Activated CD4-positive, alpha-beta T cell treated with anti-CD3 and anti-CD28 coated beads, Interleukin-2, amount 10 ng/mL, durations not matched to agents 7 days and 5 days (primary cell): ENCODE data around the gene PLAGL1. TPM values are rescaled to one million over a fixed set of nuclear protein-coding genes. Genes with fewer than 3 reads are reported as not detected.
A peak's percentile ranks its signal among the peaks of the same experiment; 100 is the strongest.

Experiments used
- CTCF ChIA-PET: fragments of 350-600 bp; sonication (Branson Sonifier 250); formaldehyde crosslinking; loops from one replicate; lab custom pipeline; 2021; ENCODE audit warnings: antibody characterized with exemption; lab: Charles Lee
- POLR2A ChIA-PET: fragments of 350-600 bp; sonication (Branson Sonifier 250); formaldehyde crosslinking; loops from one replicate; lab custom pipeline; 2021; ENCODE audit warnings: antibody characterized with exemption; lab: Charles Lee
- DNase-seq: peaks from one replicate; pipeline ENCODE4 v3.0.0-alpha.2; 2020
- H3K27ac Mint-ChIP-seq: one replicate; pipeline ENCODE4 v1.8.0; 2021; ENCODE audit warnings: mild to moderate bottlenecking, moderate library complexity, mixed read lengths
- H3K27me3 Mint-ChIP-seq: one replicate; pipeline ENCODE4 v1.8.0; 2021; ENCODE audit warnings: mixed read lengths
- H3K36me3 Mint-ChIP-seq: one replicate; pipeline ENCODE4 v1.8.0; 2021; ENCODE audit warnings: low read depth, mixed read lengths
- H3K4me1 Mint-ChIP-seq: one replicate; pipeline ENCODE4 v1.8.0; 2021; ENCODE audit warnings: mixed read lengths
- H3K4me3 Mint-ChIP-seq: one replicate; pipeline ENCODE4 v1.8.0; 2021; ENCODE audit warnings: mild to moderate bottlenecking, moderate library complexity, mixed read lengths
- H3K9me3 Mint-ChIP-seq: one replicate; pipeline ENCODE4 v1.8.0; 2021; ENCODE audit warnings: mixed read lengths
- total RNA-seq, 2 experiments: library from RNA; stranded (reverse); gene quantifications; one replicate each; pipeline ENCODE4 v1.2.3, GENCODE V29; 2021

Gene PLAGL1
- total RNA-seq, 2 experiments from 2014 or later = 4.5 to 5.7 TPM

DNA sequence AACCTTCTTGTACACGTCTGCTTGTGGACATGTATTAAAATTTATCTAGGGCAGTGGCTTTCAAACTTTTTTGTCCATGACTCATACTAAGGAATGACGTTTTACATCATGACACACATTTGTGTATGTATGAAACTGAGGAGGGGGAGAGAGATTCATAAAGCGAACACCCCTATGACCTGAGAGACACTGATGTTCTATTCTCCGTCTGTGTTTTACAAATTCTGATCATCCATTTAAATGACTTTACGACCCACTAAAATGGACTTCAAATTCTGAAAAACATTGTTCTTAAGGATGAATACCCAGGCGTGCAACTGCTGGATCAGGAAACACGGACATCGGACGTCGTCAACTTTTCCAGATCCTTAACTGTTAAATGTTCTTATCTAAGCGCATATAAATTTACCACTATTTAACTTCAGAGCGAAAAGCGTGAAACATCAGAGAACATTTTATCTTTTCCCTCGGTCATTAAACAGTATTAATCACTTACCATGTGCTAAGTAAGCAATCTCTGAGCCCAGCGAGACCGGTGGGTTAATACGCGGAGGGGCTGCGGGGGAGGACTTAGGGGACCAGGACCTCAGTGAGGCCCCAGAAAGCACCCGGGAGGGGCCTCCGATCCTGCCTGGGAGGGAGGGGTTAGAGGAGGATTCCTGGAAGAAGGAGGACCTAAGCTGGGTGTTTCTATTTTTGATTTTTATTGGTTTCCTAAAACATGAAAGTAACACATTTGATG lies 1.2 kb downstream of the PLAGL1 start:
- peaks cover 41% of the 10 kb centered on the region for H3K27me3 Mint-ChIP-seq
- H3K36me3 Mint-ChIP-seq = no peaks in the 10 kb centered on the region
- POLR2A ChIA-PET = no interaction called here
- H3K27ac Mint-ChIP-seq = no peak overlapping the region
- H3K9me3 Mint-ChIP-seq = peaks cover 3% of the 10 kb centered on the region
- H3K4me1 Mint-ChIP-seq = peaks cover 7% of the 10 kb centered on the region
- H3K4me3 Mint-ChIP-seq = peak overlapping the region; percentile 67
- CTCF ChIA-PET = no interaction called here
- DNase-seq = no peak

DNA sequence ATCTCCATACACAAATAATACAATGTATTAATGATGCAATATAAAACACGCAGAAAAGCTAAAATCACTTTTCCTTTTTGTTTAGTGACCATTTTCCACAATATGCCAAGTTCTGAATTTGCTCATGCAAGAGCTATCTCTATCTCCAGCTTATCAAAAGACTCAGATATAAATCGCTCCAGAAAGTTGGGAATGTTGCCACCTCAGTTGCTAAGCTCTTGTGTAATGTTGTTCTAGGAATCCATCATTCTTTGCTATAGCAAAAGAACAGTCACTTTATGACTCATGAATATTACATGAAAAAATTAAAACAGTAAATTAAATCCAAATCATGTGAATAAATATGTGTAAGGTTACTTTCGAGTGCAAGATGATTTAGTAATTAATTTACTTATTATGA lies 8.7 kb downstream of the PLAGL1 start:
- Mint-ChIP-seq H3K9me3 (peaks cover 5% of the 10 kb centered on the region), H3K27me3 (peaks cover 3% of the 10 kb centered on the region), H3K36me3 (no peaks in the 10 kb centered on the region), H3K4me1 (no peaks in the 10 kb centered on the region), H3K27ac (no peak overlapping the region), H3K4me3 (no peak overlapping the region)
- no peak for DNase-seq
- ChIA-PET CTCF (no interaction called here), POLR2A (no interaction called here)

DNA sequence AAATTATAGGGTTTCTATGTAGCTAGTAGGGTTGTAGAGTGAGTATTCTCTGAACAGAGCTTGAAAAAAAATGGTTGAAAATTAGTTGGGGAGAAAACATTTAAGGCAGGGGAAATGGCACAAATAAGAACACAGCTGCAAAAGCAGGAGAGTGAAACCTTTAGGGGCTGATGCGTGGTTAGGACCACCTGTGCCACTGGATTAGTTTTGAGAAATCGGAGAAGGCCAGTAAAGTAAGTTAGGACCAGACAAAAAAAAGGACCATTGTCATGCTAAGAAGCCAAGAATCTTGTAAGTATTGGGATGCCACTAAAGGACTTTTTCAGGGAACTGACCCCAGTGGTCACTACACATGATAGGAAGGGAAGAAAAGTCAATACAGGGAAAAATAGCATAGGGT lies 9.4 kb downstream of the PLAGL1 start:
- no peak overlapping the region for H3K27ac Mint-ChIP-seq
- no peaks in the 10 kb centered on the region for H3K4me1 Mint-ChIP-seq
- no peaks in the 10 kb centered on the region for H3K36me3 Mint-ChIP-seq
- H3K27me3 Mint-ChIP-seq = peaks cover 4% of the 10 kb centered on the region
- DNase-seq = no peak
- H3K4me3 Mint-ChIP-seq = no peak overlapping the region
- ChIA-PET CTCF (no interaction called here), POLR2A (interaction anchor here (0.6 kb wide), 1 partner anchor 137 kb away, joined by 3 read pairs; no protein-coding TSS in a partner anchor)
- peaks cover 5% of the 10 kb centered on the region for H3K9me3 Mint-ChIP-seq

DNA sequence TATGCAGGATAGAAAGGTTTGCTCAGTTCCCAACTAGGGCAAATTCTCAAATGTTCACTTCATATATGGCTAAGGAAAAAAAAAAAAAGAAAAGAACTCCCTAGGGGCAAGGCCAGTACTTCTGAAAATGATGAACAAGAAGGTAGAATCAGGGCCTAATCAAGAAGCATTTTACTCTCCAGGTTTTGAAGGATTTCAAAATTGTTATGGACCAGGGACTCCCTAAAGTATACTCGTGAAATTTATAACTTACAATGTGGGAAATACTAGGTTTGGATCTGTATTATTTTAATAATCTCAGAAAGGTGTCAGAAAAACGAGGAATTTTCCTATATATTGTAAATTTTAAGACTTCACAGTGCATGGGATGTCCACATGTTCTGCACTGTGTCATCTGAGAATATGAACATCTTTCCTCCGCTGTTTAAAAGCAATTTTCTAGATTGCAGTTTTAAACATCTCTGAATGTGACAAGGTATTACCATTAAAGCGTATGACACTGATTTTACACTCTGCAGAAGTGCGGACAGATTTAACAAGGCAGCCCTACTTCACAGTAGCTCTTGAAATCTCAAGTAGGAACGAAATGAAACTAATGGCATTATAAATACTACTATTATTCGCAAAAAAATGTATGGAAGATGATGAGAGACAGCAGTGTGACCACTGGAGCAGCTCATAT lies 14.0 kb downstream of the PLAGL1 start:
- Mint-ChIP-seq H3K9me3 (no peaks in the 10 kb centered on the region), H3K4me3 (no peak overlapping the region), H3K27ac (no peak overlapping the region), H3K4me1 (no peaks in the 10 kb centered on the region), H3K36me3 (no peaks in the 10 kb centered on the region), H3K27me3 (peaks cover 4% of the 10 kb centered on the region)
- ChIA-PET CTCF (interaction anchor here (1.4 kb wide), 1 partner anchor 54 kb away, joined by 3 read pairs; no protein-coding TSS in a partner anchor), POLR2A (no interaction called here)
- no peak for DNase-seq

DNA sequence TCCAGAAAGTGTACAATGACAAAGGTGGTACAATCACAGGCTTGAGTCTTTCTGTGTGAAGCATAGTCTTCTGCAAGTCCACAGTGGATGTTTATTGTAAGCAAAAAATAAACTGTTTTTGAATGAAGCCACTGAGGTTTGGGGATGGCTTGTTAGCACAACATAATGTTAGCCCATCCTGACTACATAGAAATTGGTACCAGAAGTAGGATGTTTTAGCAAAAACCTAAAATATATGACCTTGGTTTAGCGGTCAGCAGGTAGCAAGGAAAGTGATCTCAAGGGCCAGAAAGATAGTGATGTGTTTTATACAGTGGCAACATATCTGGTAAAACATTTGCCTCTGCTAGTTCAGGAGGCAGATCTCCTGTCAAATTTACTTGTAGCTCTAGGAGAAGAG lies 15.8 kb downstream of the PLAGL1 start:
- Mint-ChIP-seq H3K27ac (no peak overlapping the region), H3K4me1 (no peaks in the 10 kb centered on the region), H3K4me3 (no peak overlapping the region), H3K27me3 (peaks cover 4% of the 10 kb centered on the region), H3K36me3 (no peaks in the 10 kb centered on the region), H3K9me3 (no peaks in the 10 kb centered on the region)
- no peak for DNase-seq
- CTCF ChIA-PET = no interaction called here
- POLR2A ChIA-PET = no interaction called here

DNA sequence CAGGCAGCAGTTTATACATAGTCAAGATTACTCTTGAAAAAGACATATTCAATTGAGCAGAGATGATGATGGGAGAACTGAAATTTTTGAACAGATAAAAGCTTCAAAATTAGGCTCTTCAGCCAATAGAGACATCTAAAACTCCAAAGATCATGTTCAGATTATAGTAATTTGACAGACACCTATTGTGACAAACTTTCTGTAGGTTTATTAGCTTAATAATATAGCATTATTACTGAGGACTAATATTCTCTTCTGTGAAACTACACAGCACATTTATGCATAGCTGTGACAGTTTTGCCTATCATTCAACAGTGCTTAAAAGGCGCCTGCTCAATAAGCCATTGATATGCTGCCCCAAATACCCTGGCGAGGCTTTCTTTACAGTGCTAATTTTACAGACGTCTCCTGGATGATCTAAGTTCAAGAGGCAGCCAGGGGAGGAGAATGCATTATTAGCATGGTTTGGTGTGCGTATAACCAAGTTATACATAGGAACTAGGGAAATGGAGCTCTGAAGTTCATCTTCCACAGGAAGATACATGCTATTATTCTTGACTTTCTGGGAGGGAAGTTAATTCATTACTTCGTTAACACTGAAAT lies 21.5 kb downstream of the PLAGL1 start:
- Mint-ChIP-seq H3K27me3 (no peaks in the 10 kb centered on the region), H3K4me3 (no peak overlapping the region), H3K9me3 (no peaks in the 10 kb centered on the region), H3K27ac (no peak overlapping the region), H3K4me1 (no peaks in the 10 kb centered on the region), H3K36me3 (no peaks in the 10 kb centered on the region)
- POLR2A ChIA-PET = no interaction called here
- DNase-seq = no peak
- CTCF ChIA-PET = interaction anchor here (0.6 to 1.2 kb wide), 3 partner anchors 9 to 58 kb away, joined by 3 to 4 read pairs (median 4); no protein-coding TSS in a partner anchor

DNA sequence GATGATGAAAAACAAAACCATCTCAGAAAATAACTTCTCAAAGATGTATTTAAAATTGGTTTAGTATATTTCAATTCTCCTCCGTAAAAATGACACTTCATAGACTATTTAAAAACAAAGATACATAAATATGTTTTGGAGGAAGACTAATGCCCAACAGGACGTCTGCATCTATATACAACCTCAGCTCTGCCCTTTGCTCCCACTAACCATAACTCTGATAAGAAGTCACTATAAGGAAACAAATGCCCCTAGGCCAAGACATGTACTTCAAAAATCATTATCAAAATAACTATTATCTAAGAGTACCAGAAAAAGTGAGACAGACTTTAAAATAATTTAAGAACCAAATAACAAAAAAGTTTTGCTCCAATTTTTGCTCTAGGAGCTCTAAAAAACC lies 23.4 kb downstream of the PLAGL1 start:
- no peak for DNase-seq

DNA sequence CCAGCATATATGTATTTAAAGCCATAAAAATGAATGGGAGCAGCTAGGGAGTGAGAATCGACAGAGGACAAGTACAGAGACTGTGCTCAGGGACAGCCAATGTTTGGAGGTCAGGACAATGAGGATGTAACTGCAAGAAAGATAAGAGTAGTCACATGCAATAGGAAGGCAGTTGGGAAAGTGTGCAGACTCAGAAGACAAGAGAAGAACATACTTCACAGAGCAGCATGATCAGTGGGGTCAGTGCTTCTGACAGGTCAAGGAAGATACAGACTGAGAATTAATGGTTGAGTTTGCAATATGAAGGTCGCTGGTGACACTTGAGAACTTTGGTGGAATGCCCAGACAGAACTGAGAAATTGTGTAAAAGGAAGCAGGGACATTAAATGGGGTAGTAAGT lies 25.1 kb downstream of the PLAGL1 start:
- Mint-ChIP-seq H3K27ac (no peak overlapping the region), H3K4me3 (no peak overlapping the region), H3K4me1 (no peaks in the 10 kb centered on the region), H3K36me3 (no peaks in the 10 kb centered on the region), H3K9me3 (no peaks in the 10 kb centered on the region), H3K27me3 (peaks cover 6% of the 10 kb centered on the region)
- CTCF ChIA-PET = no interaction called here
- DNase-seq = no peak
- POLR2A ChIA-PET = no interaction called here

More for the DNA sequence above, 23.4 kb downstream of the PLAGL1 start:
- ChIA-PET POLR2A (no interaction called here), CTCF (interaction anchor here (0.6 kb wide), 1 partner anchor 16 kb away, joined by 5 read pairs; no protein-coding TSS in a partner anchor)
- Mint-ChIP-seq H3K4me1 (no peaks in the 10 kb centered on the region), H3K4me3 (no peak overlapping the region), H3K36me3 (no peaks in the 10 kb centered on the region), H3K27me3 (no peaks in the 10 kb centered on the region), H3K9me3 (no peaks in the 10 kb centered on the region), H3K27ac (no peak overlapping the region)

DNA sequence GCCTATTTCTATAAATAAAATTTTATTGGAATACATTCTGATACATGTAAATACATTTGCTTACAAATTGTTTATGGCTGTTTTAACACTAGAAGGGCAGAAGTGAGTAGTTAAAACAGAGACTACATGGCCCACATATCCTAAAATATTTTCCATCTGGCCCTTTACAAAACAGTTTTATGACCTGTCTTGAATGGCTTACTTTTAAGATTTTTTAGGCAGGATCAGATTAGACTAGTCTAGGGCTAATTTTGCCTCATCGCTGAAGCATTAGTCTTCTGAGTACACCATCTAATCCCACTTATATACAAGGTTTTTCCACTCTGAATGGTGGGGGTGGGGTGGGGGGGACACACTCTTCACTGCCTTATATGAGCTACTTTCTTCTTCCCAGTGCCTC lies 27.1 kb downstream of the PLAGL1 start:
- H3K4me1 Mint-ChIP-seq = peaks cover 2% of the 10 kb centered on the region
- peaks cover 6% of the 10 kb centered on the region for H3K27me3 Mint-ChIP-seq
- H3K9me3 Mint-ChIP-seq = no peaks in the 10 kb centered on the region
- ChIA-PET POLR2A (no interaction called here), CTCF (no interaction called here)
- no peak overlapping the region for H3K4me3 Mint-ChIP-seq
- no peak overlapping the region for H3K27ac Mint-ChIP-seq
- DNase-seq = no peak
- no peaks in the 10 kb centered on the region for H3K36me3 Mint-ChIP-seq

DNA sequence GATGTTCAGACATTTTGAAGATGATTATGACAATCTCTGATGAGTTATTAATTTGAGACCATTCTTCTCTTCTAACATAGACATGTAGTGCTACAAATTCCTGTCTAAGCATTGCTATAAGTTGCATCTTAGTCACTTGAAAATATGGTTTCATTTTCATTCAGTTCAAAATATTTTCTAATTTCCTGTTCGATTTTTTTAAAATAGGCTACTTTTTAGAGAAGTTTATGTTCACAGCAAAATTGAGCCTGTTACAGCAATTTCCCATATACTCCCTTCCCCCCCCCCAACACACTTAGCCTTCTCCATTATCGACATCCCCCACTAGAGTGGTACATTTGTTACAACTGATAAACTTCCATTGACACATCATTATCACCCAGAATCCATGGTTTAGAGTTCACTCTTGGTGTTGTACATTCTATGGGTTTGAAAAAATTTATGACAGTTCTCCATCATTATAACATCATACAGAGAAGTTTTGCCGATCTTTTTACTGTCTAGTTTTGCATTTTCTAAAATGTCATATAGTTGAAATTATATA lies 31.2 kb downstream of the PLAGL1 start:
- POLR2A ChIA-PET = no interaction called here
- no peaks in the 10 kb centered on the region for H3K36me3 Mint-ChIP-seq
- H3K27me3 Mint-ChIP-seq = peaks cover 6% of the 10 kb centered on the region
- CTCF ChIA-PET = interaction anchor here (1.3 kb wide), 1 partner anchor 10 kb away, joined by 3 read pairs; no protein-coding TSS in a partner anchor
- peaks cover 2% of the 10 kb centered on the region for H3K4me1 Mint-ChIP-seq
- no peaks in the 10 kb centered on the region for H3K9me3 Mint-ChIP-seq
- no peak for DNase-seq
- no peak overlapping the region for H3K4me3 Mint-ChIP-seq
- H3K27ac Mint-ChIP-seq = no peak overlapping the region

DNA sequence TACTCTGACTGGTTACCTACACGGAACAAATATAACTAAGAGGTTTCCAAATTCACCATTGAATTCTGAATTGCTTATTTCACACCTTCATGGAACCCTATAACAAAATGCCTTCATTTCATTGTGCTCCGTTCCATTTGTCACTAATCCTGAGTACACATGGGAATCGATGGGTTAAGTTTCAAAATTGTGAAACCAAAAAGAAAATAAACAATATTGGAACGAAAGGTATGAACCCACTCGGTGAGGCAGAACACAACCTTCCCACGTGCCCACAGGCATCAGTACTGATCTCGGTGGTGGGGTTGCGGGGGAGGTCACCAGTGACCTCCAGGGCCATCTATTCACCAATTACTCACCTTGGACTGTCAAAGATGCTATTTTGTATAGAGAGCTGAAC lies 34.0 kb downstream of the PLAGL1 start:
- H3K9me3 Mint-ChIP-seq = no peaks in the 10 kb centered on the region
- no peak for DNase-seq
- no peak overlapping the region for H3K27ac Mint-ChIP-seq
- no peaks in the 10 kb centered on the region for H3K36me3 Mint-ChIP-seq
- CTCF ChIA-PET = no interaction called here
- no peak overlapping the region for H3K4me3 Mint-ChIP-seq
- POLR2A ChIA-PET = no interaction called here
- H3K4me1 Mint-ChIP-seq = peaks cover 2% of the 10 kb centered on the region
- peaks cover 7% of the 10 kb centered on the region for H3K27me3 Mint-ChIP-seq

DNA sequence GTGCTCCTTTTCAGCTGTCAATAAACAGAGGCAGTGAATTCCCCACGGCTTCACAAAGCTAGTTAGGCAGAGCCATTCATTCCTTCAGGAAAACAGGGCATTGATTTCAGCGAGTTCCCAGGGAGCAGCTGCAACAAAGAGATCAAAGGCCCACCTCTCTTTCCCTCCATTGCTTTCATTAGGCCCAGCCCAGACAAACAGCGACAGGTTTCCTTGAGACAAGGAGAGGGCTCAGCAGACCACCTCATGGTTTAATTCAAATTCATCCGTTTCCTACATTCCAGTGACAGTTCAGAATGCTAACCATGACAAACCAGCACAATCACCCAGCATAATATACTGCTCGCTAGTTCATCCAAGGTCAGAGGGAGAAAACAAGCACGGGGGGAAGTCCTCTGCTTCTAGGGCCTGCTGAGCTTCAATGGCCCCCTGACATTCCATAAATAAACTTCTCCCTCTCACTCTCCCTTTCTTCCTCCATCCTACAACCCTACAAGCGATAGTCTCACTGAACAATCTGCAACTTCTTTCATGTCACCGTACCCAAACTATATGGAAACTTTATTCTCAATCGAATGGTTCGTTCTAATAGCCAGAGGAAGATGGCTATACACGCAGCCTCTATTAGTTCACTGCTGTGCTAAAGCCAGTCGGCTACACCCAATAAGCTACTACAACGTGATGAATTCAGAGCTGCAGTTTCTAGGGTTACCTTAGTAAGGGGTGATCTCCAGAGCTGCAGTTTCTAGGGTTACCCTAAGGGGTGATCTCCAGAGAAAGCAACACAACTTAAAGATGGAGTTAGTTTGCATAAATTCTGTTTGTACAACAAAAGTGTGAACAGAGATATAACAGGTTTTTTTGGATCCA lies 34.7 kb downstream of the PLAGL1 start:
- Mint-ChIP-seq H3K9me3 (no peaks in the 10 kb centered on the region), H3K4me1 (peaks cover 2% of the 10 kb centered on the region), H3K36me3 (no peaks in the 10 kb centered on the region), H3K4me3 (no peak overlapping the region), H3K27me3 (peaks cover 4% of the 10 kb centered on the region), H3K27ac (no peak overlapping the region)
- POLR2A ChIA-PET = no interaction called here
- DNase-seq = no peak
- CTCF ChIA-PET = interaction anchor here (0.6 kb wide), 1 partner anchor 380 kb away, joined by 4 read pairs; no protein-coding TSS in a partner anchor
